ENCODE data around the gene TSC22D1.

GRCh38 chr13:44388427-44389059 is 187.6 kb downstream of the TSC22D1 start:
- TF ChIP-seq CTCF (conservative IDR thresholded peaks at IDR 0.05; ENCODE audit: low read length) (no peak), EZH2phosphoT487 (IDR thresholded peaks at IDR 0.05; ENCODE audit: borderline replicate concordance, low read depth, low read length) (no peak)
